Mucosa of rectum (tissue), 2 donors: ENCODE data around the gene AVPI1.

Experiments
- H3K27ac ChIP-seq, 2 donors: one replicate each; pipeline ENCODE4 v1.7.0; 2013; ENCODE audit warnings: inconsistent platforms in 2 of 2, low read depth in 2 of 2, low read length in 2 of 2
- H3K27me3 ChIP-seq, 2 donors: one replicate each; pipeline ENCODE4 v1.7.0; 2013; ENCODE audit warnings: low read length in 2 of 2; ENCODE audit not compliant: control insufficient read depth in 2 of 2, insufficient read depth in 2 of 2
- H3K36me3 ChIP-seq, 2 donors: one replicate each; pipeline ENCODE4 v1.7.0; 2013; ENCODE audit warnings: low read length in 2 of 2; ENCODE audit not compliant: control insufficient read depth in 2 of 2, insufficient read depth in 2 of 2
- H3K4me1 ChIP-seq, 2 donors: one replicate each; pipeline ENCODE4 v1.7.0; 2013; ENCODE audit warnings: low read length in 2 of 2, mild to moderate bottlenecking in 1 of 2; ENCODE audit not compliant: control insufficient read depth in 2 of 2, insufficient read depth in 2 of 2
- H3K4me3 ChIP-seq, 2 donors: one replicate each; pipeline ENCODE4 v1.7.0; 2013; ENCODE audit warnings: low read length in 2 of 2
- H3K9ac ChIP-seq, 2 donors: one replicate each; pipeline ENCODE4 v1.7.0; 2013; ENCODE audit warnings: low read length in 2 of 2, low read depth in 1 of 2, mild to moderate bottlenecking in 1 of 2
- H3K9me3 ChIP-seq, 2 donors: one replicate each; pipeline ENCODE4 v1.7.0; 2013; ENCODE audit warnings: low read length in 2 of 2; ENCODE audit not compliant: control insufficient read depth in 2 of 2
- donor health status: healthy.
- donor health status: Normal muscosa, but diverticular disease.

Gene AVPI1

DNA sequence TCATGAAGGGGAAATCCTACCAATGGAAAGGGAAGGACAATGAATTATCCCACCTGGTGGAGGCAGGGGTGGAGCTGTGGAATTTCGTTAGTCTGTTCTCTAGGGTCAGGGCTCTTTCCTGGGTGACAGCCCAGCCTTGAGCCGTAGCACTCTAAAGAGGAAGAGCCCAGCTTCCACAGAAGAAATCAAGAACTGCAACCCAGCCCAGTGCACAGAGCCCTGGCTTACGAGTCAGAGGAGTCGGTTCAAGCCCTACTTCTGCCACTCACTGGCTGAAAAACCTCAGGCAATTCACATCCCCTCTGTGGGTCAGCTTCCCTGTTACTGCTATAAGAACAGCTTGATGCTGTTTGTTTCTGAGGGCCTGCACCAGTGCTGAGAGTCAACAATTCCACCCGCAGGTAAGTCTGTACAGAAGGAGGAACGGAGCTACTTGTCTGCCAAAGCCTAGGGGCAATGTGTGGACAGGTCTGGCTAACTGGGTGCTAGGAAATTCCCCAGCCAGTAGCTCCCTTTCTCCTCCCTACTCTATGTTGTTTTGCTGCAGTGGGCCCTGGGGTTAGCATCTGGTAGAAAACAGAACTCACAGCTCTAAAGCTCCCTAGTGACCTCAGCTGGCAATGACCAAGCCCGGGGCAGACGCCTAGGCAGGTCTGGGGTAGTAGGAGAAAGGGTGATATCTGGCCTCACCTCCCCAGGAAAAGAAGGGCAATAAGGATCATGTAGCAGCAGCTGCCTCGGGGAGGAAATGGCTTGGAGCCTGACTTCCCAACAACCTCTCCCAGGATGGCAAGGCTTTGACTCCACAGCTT, 3.3 kb downstream of the AVPI1 start:
- H3K36me3 ChIP-seq: peaks cover 0 to 9% of the 10 kb centered on the region in 2 donors
- peaks cover 29 to 51% of the 10 kb centered on the region in 2 donors for H3K4me1 ChIP-seq
- H3K27ac ChIP-seq: peak overlapping the region; percentile 97
- peak overlapping the region; percentile 95 to 97 for H3K4me3 ChIP-seq
- peak overlapping the region; percentile 54 to 99 for H3K9ac ChIP-seq
- no peaks in the 10 kb centered on the region for H3K9me3 ChIP-seq
- no peaks in the 10 kb centered on the region for H3K27me3 ChIP-seq

GRCh38 chr10:97682042-97682441, 5.0 kb downstream of the AVPI1 start:
- Histone ChIP-seq H3K9ac (peak overlapping the region in 1 of 2 donors; percentile 61), H3K4me3 (peak overlapping the region in 1 of 2 donors; percentile 8), H3K27me3 (no peaks in the 10 kb centered on the region), H3K9me3 (no peaks in the 10 kb centered on the region), H3K27ac (peak overlapping the region; percentile 97), H3K4me1 (peaks cover 22 to 38% of the 10 kb centered on the region in 2 donors), H3K36me3 (peaks cover 13 to 23% of the 10 kb centered on the region in 2 donors)

GRCh38 chr10:97679594-97679993, 7.4 kb downstream of the AVPI1 start:
- Histone ChIP-seq H3K36me3 (peaks cover 31 to 40% of the 10 kb centered on the region in 2 donors), H3K4me3 (no peak overlapping the region), H3K9ac (no peak overlapping the region), H3K27me3 (no peaks in the 10 kb centered on the region), H3K9me3 (no peaks in the 10 kb centered on the region), H3K27ac (no peak overlapping the region), H3K4me1 (peaks cover 15 to 25% of the 10 kb centered on the region in 2 donors)

- H3K4me3 ChIP-seq: no peak overlapping the region
- H3K27ac ChIP-seq: no peak overlapping the region
- H3K9me3 ChIP-seq: no peaks in the 10 kb centered on the region
- H3K9ac ChIP-seq: peak overlapping the region in 1 of 2 donors; percentile 32
- H3K27me3 ChIP-seq: no peaks in the 10 kb centered on the region
- peaks cover 2 to 4% of the 10 kb centered on the region in 2 donors for H3K4me1 ChIP-seq
- H3K36me3 ChIP-seq: peaks cover 43 to 53% of the 10 kb centered on the region in 2 donors
These were observed 10.1 kb downstream of the AVPI1 start for GRCh38 chr10:97676770-97677581.

DNA sequence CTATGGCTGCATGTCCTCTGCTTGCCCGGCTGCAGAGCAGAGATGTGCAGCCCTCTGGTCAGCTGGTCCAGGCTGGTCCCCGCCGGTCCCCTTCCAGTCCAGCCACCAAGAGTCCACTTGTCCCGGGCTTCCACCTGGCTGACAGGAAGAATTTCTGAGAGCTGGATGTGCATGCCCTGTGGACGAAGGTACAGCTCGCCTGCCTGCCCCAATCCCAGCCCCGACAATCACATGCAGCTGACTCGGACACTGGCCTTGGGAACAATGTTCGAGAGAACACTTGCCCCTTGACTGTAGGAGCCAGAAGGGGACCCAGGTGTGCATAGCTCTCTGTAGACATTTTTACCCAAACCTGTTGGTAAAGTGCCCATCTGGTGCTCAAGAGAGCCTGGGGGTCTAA, 11.8 kb downstream of the AVPI1 start:
- Histone ChIP-seq H3K27ac (no peak overlapping the region), H3K36me3 (peaks cover 46 to 53% of the 10 kb centered on the region in 2 donors)

DNA sequence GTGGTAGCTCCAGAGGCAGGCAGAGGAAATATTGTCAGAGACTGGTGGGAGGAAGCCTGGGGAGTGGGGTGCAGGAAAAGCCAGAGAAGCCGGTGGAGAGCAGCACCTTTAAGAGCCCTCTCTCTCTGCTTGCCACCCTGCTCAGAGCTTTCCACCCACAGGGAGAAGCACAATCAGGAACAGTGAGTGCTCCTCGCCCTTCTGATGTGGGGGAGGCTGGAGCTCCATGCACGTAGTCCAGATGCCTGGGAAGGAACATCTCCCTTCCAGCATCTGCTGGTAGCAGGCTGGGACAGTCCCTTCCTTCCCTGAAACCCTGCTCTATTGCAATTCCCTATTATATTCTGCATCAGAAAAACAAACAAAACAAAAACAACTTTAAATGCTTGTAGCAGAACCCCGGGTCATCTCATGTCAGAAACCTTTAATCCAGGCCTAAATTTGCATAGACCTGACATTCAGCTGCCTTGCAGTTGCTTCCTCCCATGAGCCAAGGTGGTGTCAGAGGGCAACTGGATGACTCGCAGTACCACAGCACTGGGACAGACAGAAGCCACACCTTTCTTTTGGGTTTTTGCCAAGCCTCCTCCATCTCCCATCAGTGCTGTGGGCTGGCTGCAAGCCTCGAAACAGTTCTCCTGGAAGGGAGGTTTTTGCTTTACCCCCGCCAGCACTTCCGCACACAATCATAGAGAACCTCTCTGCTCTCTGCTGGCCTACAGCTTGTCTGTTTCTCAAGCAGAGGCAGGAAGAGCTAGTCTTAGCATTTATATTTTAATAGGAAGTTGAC, 13.1 kb downstream of the AVPI1 start:
- Histone ChIP-seq H3K27ac (no peak overlapping the region), H3K36me3 (peaks cover 44 to 46% of the 10 kb centered on the region in 2 donors), H3K4me3 (no peak overlapping the region), H3K4me1 (peaks cover 0 to 2% of the 10 kb centered on the region in 2 donors), H3K27me3 (no peaks in the 10 kb centered on the region), H3K9me3 (no peaks in the 10 kb centered on the region), H3K9ac (no peak overlapping the region)

More for the DNA sequence above, 11.8 kb downstream of the AVPI1 start:
- Histone ChIP-seq H3K4me3 (no peak overlapping the region), H3K27me3 (no peaks in the 10 kb centered on the region), H3K9ac (no peak overlapping the region), H3K9me3 (no peaks in the 10 kb centered on the region), H3K4me1 (peaks cover 0 to 2% of the 10 kb centered on the region in 2 donors)

GRCh38 chr10:97669571-97669970, 17.5 kb downstream of the AVPI1 start:
- Histone ChIP-seq H3K9me3 (no peaks in the 10 kb centered on the region), H3K36me3 (peaks cover 13 to 31% of the 10 kb centered on the region in 2 donors), H3K4me1 (peaks cover 4 to 6% of the 10 kb centered on the region in 2 donors), H3K4me3 (no peak overlapping the region), H3K9ac (no peak overlapping the region), H3K27ac (no peak overlapping the region), H3K27me3 (no peaks in the 10 kb centered on the region)

DNA sequence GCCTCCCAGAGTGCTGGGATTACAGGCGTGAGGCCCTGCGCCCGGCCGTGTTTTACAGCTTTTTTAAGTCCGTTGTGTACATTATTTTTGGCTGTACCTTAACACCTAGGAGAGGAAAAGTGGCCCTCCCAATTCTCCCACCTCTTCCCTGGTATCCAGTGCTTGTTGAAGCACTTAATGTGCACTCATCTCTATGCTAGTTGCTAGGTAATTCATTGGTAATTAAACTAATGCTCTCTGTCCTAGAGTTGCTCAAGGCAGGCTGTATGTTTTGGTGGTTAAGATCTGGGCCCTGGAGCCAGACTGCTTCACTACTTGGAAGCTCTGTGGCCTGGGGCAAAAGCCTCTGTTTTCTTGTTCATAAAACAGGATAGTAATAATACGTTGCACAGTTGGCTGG, 19.6 kb downstream of the AVPI1 start:
- H3K27ac ChIP-seq: no peak overlapping the region
- H3K9me3 ChIP-seq: no peaks in the 10 kb centered on the region
- no peak overlapping the region for H3K9ac ChIP-seq
- no peaks in the 10 kb centered on the region for H3K27me3 ChIP-seq
- H3K36me3 ChIP-seq: peaks cover 0 to 21% of the 10 kb centered on the region in 2 donors
- peaks cover 12 to 15% of the 10 kb centered on the region in 2 donors for H3K4me1 ChIP-seq
- no peak overlapping the region for H3K4me3 ChIP-seq

DNA sequence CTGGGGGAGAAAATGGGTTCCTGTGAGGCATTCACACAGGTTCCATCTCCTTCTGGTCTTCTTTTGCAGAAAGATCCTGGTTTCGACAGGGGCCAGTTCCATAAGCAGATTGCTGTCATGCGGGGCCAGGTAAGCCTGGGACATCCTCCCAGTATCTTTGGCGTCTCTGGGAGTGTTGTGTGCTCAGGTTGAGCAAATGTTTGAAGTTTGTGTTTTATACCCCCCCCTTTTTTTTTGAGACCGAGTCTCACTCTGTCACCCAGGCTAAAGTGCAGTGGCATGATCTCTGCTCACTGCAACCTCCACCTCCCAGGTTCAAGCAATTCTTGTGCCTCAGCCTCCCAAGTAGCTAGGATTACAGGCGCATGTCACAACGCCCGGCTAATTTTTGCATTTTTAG, 20.0 kb downstream of the AVPI1 start:
- no peak overlapping the region for H3K27ac ChIP-seq
- H3K36me3 ChIP-seq: peaks cover 0 to 21% of the 10 kb centered on the region in 2 donors
- H3K27me3 ChIP-seq: no peaks in the 10 kb centered on the region
- H3K4me3 ChIP-seq: no peak overlapping the region
- peaks cover 12 to 15% of the 10 kb centered on the region in 2 donors for H3K4me1 ChIP-seq
- no peak overlapping the region for H3K9ac ChIP-seq
- H3K9me3 ChIP-seq: no peaks in the 10 kb centered on the region
